IPS-NIHi11 (cell line): ENCODE data around the gene DICER1.

ENCODE experiments used
- DNase-seq: peaks from one replicate; pipeline ENCODE4 v3.0.0; 2012; ENCODE audit warnings: mixed read lengths, low spot score

Gene DICER1

DNA sequence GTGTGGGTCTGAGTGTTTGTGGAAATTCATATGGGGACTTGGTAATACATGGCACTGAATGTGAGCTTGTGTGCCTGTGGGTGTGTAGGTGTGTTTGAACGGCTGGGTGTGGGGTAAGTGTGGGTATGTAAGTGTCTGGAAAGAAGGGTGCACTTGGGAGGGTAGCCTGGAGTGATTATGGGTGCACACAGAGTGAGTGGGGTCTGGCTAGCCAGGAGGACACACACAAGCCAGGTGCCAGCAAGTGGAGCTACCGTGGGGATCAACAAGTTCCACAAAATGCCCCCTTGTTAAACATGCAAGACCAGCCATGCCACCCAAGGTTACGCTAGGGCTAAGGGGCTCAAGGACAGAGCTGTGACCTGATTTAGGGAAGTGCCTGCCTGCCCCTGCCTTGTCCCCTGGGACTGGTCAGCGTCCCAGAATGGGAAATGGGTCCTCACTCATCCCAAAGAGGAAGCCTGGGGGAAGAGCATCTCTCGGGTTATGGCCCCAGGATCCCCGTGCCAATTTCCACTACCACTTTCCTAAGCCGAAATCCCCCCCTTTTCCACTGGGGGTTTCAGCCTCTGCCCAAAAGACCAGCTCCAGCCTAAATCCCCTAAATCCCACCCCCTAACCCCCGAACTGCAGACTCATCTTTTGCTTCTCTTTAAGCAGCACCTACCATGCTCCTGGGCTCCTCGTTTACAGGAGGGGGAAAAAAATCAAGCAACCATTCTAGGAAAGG is 118.6 kb downstream of the DICER1 start:
- DNase-seq, result no peak

DNA sequence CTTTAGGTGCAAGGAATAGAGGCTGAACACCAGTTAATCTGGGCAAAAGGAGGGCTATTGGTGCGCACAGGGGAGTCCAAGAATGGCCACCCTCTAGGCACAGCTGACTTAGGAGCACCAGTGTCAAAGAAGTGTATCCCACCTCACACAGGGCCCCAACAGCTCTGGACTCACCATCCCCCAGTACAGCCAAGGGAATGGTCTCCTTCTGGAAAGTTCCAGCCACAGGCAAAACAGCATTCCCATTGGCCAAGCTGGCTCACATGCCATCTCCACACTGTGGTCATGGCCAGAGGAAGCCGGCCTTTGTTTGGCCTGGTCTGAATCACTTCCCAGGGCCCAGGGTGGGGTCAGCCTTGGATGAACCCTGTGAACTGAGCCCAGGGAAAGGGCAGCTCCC is 120.1 kb downstream of the DICER1 start:
- no peak for DNase-seq
